ENCODE results near the gene GFI1B.
"Not testable (repeated sequence)": the region's sequence is repeated elsewhere in the genome, so short reads cannot be mapped to it uniquely, and the experiment has no call there.

Gene GFI1B

GRCh38 chr9:132948482-132949050 lies 29.9 kb upstream of the GFI1B start:
- H3K4me3 ChIP-seq (ENCODE audit: low read depth, low read length) = no peak overlapping the region
- TF ChIP-seq CTCF (IDR thresholded peaks at IDR 0.05; ENCODE audit: control insufficient read depth, extremely low read depth, insufficient read depth) = no peak
- no peak for DNase-seq (ENCODE audit: low read depth)

- TF ChIP-seq CTCF (IDR thresholded peaks at IDR 0.05; ENCODE audit: control insufficient read depth, extremely low read depth, insufficient read depth) = no peak
- DNase-seq (ENCODE audit: low read depth) = no peak
Measured at GRCh38 chr9:132949709-132950108, 28.8 kb upstream of the GFI1B start.

GRCh38 chr9:132955123-132955522 lies 23.4 kb upstream of the GFI1B start:
- TF ChIP-seq CTCF (IDR thresholded peaks at IDR 0.05; ENCODE audit: control insufficient read depth, extremely low read depth, insufficient read depth) = no peak
- H3K4me3 ChIP-seq (ENCODE audit: low read depth, low read length) = no peak overlapping the region
- no peak for DNase-seq (ENCODE audit: low read depth)

More at GRCh38 chr9:132949709-132950108, 28.8 kb upstream of the GFI1B start:
- H3K4me3 ChIP-seq (ENCODE audit: low read depth, low read length) = no peak overlapping the region

GRCh38 chr9:132955768-132956167 lies 22.7 kb upstream of the GFI1B start:
- DNase-seq (ENCODE audit: low read depth) = no peak
- H3K4me3 ChIP-seq (ENCODE audit: low read depth, low read length) = no peak overlapping the region
- TF ChIP-seq CTCF (IDR thresholded peaks at IDR 0.05; ENCODE audit: control insufficient read depth, extremely low read depth, insufficient read depth) = no peak

- TF ChIP-seq CTCF (IDR thresholded peaks at IDR 0.05; ENCODE audit: control insufficient read depth, extremely low read depth, insufficient read depth) = no peak
- no peak for DNase-seq (ENCODE audit: low read depth)
- no peak overlapping the region for H3K4me3 ChIP-seq (ENCODE audit: low read depth, low read length)
Measured at GRCh38 chr9:132957805-132958204, 20.7 kb upstream of the GFI1B start.

- H3K4me3 ChIP-seq (ENCODE audit: low read depth, low read length) = no peak overlapping the region
- DNase-seq (ENCODE audit: low read depth) = no peak
- no peak for TF ChIP-seq CTCF (IDR thresholded peaks at IDR 0.05; ENCODE audit: control insufficient read depth, extremely low read depth, insufficient read depth)
Measured at GRCh38 chr9:132961002-132961401, 17.5 kb upstream of the GFI1B start.

- no peak overlapping the region for H3K4me3 ChIP-seq (ENCODE audit: low read depth, low read length)
- no peak for TF ChIP-seq CTCF (IDR thresholded peaks at IDR 0.05; ENCODE audit: control insufficient read depth, extremely low read depth, insufficient read depth)
- DNase-seq (ENCODE audit: low read depth) = no peak
Measured at GRCh38 chr9:132965478-132965877, 13.0 kb upstream of the GFI1B start.

- not testable (repeated sequence) for H3K4me3 ChIP-seq (ENCODE audit: low read depth, low read length); DNase-seq (ENCODE audit: low read depth)
Measured at GRCh38 chr9:132967908-132968307, 10.6 kb upstream of the GFI1B start.
